Measurements from ENCODE around the gene CD209.

CD209 gene

DNA sequence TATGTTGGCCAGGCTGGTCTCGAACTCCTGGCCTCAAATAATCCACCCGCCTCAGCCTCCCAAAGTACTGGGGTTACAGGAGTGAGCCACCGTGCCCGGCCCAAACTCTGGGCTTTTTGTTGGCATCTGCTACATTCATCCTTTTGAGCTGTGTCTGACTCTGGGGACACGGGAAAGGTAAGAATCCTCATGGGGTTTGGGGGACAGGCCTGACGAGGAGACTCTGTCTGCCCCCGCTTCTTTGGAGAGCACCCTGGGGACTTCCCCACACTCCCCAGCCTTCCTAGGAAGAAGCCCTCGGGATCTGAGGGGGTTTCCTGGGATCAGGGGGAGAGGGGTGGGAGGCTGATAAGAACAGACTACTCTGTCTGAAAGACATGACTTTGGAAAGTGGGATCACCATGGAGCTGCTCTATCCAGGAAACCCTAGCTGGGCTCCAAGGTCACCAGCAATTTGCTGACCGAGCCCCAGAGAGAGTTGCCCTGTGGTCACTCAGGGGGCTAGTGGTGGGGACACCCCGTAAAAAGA is 37.3 kb downstream of the CD209 start:
- no peak for TF ChIP-seq CTCF (IDR thresholded peaks at IDR 0.05; ENCODE audit: control insufficient read depth, extremely low read depth, insufficient read depth)
- no peak for DNase-seq (ENCODE audit: low read depth)
- no peak overlapping the region for H3K4me3 ChIP-seq (ENCODE audit: low read depth, low read length)

DNA sequence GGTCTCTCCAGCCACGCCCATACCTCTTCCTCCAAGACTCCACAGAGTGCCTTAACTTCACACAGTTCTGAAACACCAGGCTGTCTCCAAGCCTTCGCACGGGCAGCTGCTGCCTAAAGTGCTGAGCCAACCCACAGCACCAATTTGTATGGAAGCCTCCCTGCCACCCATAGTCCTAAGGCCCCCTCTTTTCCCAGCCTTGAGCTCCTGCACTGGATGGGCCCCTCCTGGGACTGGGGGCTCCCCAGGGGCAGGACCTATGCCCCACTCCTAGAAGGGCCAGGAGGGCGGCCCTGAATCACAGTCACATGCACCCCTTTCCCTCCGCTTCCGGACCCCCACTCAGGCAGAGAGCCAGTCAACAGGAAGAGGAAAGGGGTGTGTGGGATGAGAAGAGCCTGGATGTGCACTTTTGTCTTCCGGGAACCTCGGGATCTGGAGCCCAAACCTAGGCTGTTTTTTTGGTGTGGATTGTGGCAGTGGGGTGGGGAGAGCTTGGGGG is 40.3 kb downstream of the CD209 start:
- no peak overlapping the region for H3K4me3 ChIP-seq (ENCODE audit: low read depth, low read length)
- no peak for TF ChIP-seq CTCF (IDR thresholded peaks at IDR 0.05; ENCODE audit: control insufficient read depth, extremely low read depth, insufficient read depth)
- DNase-seq (ENCODE audit: low read depth): no peak

DNA sequence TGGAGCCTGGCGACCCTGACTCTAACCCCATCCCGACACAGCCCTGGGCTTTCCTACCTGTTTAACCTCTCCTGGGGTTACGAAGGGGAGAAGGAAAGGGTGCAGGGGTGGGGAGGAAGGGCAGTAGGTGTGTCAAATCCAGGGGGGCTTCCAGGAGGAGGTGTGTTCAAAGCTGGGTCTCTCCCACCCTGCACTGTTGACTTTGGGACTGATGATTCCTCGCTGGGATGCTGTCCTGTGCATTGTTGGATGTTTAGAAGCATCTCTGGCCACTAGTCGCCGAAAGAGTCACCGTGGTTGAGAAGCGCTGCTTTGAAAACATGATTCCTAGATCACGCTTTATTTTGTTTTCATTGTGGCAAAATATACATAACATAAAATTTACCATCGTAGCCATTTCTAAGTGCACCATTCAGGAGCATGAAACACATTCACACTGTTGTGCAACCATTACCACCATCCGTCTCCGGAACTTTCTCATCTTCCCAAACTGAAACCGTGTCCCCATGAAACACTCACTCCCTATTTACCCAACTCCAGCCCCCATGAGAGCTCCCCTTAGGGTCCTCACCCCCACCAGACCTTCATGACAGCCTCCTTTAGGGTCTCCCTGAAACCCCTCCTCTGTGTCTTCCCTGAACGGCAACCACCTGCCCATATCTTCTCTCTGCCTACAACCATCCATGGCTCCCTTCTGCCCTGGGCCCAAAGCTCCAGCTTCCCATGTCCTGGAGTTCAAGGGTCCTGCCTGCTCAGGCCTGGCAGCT is 41.0 kb downstream of the CD209 start:
- H3K4me3 ChIP-seq (ENCODE audit: low read depth, low read length): no peak overlapping the region
- no peak for DNase-seq (ENCODE audit: low read depth)
- TF ChIP-seq CTCF (IDR thresholded peaks at IDR 0.05; ENCODE audit: control insufficient read depth, extremely low read depth, insufficient read depth): no peak

GRCh38 chr19:7705387-7706187 is 41.7 kb downstream of the CD209 start:
- no peak for DNase-seq (ENCODE audit: low read depth)
- H3K4me3 ChIP-seq (ENCODE audit: low read depth, low read length): no peak overlapping the region
- no peak for TF ChIP-seq CTCF (IDR thresholded peaks at IDR 0.05; ENCODE audit: control insufficient read depth, extremely low read depth, insufficient read depth)

- no peak for TF ChIP-seq CTCF (IDR thresholded peaks at IDR 0.05; ENCODE audit: control insufficient read depth, extremely low read depth, insufficient read depth)
- no peak overlapping the region for H3K4me3 ChIP-seq (ENCODE audit: low read depth, low read length)
- no peak for DNase-seq (ENCODE audit: low read depth)
Measured at GRCh38 chr19:7704280-7705060, 42.9 kb downstream of the CD209 start.

DNA sequence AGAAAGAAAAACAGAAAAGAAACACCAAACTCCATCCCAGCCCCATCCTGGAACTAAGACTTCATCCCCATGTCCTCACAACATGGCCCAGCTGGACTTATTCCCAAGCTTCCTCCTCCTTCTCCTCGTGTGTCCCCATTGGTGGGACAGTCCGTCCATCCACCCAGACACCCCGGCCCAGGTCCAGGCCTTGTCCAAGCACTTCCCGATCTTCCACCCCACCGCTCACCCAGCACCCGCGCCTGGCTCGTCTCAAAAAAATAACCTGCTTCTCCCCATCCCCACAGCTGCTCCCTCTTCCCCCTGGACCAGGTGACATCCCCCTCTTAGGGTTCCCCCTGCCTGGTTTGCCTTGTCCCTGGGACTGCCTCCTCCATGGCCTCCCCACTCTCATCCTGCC is 44.0 kb downstream of the CD209 start:
- TF ChIP-seq CTCF (IDR thresholded peaks at IDR 0.05; ENCODE audit: control insufficient read depth, extremely low read depth, insufficient read depth): no peak
- H3K4me3 ChIP-seq (ENCODE audit: low read depth, low read length): no peak overlapping the region
- no peak for DNase-seq (ENCODE audit: low read depth)
